ENCODE data around the gene OBSL1.

Gene OBSL1

DNA sequence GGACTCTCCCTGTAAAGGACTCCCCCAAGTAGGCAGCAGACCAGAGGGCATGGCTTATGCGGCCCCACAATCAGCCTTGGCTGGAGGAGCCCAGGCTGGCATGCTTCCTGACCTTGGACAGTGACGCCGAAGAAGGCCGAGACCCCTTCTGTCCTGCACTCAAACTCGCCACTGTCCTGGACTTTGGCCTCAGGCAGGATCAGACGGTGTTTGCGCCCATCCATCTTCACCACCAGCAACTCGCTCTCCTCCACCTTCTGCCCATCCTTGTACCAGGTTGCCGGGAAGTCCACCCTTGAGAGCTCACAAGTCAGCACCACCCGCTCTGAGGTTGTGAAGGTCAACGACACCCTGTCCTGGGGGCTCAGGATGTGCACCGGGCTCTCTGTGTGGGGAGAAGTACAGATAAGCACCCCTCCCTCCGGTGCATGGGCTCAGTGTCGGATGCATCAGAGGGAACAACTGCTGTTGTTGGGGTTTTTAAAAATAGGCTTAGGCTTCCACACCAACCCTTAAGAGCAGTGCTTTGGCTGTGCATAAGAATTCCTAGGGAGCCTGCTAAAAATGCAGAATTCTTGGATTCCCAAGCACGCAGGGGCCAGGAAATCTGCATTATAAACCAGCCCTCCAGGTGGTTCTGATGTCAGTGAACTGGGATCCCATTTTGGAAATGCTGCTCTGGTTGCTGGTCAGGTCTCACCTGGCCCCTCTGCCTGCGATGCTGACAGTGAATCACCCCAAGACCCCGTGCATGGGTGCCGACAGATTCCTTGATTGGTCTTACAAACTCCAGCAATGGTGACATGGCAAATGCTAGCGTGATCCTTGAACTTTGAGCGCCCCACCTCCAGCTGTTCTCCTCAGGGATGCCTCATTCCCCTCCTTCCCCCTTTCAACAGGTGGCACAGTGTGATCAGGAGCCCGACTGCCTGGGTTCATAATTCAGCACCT, 5.9 kb downstream of the OBSL1 start:
- no peak for DNase-seq

DNA sequence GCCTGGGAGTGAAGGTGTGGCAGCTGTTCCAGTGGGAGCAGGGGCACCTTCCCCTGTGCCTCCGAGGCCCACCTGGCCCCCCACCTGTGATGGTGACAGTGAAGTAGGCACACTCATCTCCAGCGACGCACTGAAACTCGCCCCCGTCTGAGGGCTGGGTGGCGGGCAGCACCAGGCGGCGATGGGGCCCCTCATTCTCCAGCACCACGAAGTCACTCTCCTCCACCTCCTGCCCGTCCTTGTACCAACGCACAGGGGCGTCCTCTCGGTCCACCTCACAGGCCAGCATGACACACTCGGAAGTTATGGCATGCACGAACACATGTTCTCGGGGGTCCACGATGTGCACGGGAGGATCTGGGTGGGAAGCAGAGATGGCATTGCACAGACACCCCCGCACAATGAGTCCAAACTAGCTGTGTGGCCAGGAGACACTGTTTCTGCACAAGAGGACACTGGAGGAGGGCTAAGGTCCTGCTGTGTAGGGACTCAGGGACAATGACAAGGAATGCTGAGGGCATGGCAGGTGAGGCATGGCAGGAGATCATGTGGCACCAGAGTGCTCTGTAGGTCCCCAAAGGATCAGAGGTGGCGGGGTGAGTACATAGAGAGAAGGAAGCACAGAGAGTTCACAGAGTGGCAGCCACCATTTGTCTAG, 7.9 kb downstream of the OBSL1 start:
- no peak for DNase-seq

DNA sequence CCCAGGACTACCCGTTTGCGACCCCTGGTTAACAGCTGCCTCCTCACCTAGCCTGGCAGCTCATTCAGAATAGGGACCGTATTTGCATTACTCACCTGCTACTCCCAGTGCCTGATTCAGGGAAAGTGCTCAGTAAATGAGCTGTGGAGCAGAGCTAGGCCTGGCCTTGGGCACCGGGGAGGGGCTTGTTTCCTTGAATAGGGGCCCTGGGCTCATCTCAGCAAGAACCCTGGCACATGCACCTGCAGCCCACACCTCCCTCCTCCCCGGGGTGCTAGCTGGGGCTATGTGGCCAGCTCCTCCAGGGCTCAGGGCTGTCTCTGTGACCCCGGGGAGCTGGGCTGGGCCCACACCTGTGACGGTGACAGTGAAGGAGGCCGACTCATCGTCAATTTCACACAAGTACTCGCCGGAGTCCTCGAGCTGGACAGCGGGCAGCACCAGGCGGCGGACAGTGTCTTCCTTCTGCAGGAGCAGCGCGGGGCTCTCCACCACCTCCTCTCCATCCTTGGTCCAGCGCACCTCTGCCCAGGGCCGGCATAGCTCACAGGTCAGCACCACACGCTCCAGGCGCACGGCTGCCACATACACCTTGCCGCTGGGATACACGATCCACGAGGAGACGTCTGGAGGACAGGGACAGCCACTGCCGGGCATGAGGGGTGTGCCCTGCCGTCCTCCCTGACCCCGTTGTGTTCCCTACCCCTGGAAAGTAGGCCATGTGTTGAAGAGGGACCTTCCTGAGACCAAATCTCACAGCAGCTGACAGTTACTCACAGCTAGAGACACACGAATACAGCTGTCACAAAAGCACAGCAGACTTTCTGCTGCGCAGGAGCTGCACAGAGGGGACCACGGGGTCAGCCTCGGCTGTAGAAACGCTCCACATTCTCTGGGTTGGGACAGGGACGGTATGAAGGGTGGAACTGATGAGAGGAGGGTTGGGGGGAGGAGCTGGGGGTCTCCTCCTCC, 9.0 kb downstream of the OBSL1 start:
- DNase-seq, result no peak

DNA sequence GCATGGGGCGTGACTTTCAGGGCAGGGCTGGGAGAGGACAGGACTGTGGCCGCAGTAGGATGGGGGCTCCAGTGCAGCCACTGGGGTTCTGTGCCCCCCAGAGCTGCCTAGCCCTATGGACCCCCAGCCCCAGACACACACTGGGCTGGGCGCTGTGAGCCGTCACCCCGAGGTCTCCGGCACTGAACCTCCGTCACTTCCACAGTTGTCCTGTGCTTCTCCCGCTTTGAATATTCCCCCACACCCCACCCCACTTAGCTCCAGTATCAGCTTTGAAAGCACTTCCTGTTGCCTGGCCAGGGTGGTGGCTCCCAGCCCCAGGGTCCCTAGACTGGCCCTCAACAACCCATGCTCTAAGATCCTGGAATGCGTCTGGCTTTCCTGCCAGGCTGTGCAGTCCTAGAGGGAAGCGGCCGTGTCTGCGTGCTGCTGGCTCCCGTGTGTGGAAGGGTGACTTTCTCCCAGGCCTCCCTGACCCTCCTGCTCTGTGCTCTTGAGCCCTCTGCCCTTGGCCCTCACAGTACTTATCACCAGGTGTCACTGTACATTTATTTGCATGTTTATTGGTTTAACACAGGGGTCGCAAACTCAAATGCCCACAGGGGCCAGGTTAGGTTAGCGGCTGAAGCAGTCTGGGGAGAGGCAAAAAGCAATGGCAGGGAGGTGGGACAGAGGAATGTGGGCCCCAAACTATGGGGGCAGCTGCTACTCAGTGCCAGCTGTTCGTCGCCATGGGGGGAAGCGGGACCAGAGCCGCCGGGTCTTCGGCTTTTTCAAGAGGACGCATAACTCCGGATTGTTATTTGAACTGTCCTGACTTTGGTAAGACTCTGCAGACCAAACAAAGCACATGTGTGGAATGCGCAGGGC, 9.9 kb downstream of the OBSL1 start:
- DNase-seq, result no peak

DNA sequence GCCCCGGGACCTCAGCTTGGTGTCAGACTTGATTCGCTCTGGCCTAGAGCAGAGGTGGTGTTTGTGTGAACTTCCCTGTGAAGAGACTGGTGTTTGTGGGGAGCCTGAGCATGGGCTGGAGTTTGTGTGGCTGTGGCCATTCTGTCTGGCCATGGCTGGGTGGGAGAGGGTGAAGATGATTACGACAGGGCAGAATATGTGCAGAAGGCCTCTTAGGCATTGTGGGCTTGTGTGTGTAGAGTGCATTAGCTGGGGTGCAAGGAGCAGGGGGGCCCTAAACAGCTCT, 10.5 kb downstream of the OBSL1 start:
- no peak for DNase-seq

DNA sequence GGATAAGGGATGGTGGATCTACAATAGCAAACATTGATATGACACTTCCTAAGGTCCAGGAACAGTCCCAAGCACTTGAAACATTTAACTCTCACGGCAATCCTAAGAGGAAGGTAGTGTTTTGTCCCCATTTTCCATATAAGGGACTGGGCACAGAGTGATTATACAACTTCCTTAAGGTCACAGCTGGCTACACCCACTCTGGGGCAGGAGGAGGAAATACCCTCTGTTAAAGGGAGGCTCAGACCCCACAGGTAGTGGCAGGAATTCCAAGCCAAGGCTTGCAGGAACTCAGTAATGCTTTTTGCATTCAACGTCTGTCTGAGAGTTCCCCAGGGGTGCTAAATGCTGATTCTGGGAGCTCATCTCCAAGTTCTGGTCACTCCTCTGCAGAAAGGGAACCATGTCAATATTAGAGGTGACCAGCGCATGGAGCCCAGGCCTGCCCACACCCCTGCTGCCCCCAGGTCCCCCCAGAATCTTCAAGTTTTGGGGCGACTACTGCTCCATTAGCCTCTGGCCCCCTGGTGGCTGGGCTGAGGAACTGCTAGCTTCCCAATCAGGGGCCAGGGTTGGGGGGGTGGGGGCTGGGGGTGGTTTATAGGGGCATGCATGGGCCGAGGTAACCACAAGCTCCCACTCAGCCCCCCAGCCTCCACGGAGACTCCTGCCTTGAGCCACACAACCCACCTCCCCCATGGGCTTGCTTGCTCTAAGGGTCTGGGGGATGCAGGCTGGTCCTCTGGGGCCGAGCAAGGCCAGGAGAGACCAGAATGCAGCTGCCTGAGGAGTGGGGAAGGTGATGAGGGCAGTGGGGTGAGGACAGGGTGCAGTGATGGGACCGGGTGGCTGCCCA, 11.1 kb downstream of the OBSL1 start:
- no peak for DNase-seq

DNA sequence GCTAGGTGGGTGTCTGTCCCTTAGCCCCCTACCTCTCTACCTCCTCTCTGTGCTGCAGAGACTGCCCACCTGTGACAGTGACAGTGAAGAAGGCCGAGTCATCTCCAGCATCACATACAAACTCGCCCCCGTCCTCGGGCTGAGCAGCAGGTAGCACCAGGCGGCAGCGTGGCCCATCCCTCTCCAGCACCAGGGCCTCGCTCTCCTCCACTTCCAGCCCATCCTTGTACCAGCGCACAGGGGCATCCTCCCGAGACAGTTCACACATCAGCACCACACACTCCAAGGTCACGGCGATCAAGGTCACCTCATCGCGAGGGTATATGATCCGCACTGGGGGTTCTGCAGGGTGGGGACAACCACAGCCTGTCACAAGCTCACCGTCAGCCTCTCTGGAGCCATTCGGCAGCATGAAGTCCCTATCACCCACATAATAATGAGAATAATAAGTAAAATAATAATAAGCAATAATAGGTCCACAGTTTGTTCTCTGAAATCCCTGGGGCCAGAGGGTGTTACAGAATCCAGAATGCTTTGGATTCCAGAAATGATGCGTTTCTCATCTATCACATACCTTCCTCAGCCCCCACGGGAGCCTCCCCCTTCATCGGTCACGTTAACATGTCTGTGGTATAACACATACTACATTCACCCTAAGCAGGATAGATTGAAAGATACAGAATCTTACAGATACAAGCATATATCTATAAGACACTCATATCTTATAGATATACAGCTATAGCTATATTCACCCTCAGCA, 12.0 kb downstream of the OBSL1 start:
- no peak for DNase-seq

DNA sequence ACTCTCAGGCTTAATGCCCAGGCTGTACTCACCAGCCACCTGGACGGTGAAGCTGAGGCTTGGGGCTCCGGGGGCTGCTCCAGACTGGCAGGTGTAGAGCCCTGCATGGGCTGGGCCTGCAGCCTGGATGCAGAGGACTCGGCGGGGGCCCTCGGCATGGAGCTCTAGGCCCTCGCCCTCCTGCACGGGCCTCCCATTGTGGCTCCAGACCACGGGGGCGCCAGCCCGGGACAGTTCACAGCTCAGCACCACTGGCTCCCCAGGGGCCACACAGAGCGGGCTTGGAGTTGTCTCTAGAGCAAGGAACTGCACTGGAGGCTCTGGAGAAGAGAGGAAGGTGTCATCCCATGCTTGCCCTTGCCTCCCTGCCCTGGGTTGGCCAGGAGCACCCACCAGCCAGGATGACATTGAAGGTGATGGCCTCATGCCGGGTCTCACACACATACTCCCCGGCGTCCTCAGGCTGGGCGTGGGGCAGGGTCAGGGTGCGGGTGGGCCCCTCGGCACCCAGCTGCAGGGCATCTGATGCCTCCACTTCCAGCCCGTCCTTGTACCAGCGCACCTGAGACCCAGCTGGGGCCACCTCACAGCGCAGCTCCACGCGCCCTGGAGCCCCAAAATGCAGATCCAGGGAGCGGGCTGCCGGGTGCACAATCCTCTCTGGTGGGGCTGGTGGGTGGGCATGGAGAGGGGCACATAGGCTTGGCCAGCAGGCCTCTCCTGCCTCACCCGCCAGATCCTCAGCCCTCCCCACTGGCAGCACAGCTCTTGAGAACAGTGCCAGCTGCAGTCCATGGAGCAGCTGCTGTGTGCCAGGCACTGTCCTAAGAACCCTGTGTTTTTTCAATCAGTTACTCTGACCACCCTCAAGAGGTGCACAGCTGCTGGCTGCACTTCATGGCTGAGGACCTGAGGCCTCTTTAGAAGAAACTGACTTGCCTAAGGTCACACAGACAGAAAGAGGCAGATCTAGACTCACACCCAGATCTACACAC, 13.3 kb downstream of the OBSL1 start:
- no peak for DNase-seq

DNA sequence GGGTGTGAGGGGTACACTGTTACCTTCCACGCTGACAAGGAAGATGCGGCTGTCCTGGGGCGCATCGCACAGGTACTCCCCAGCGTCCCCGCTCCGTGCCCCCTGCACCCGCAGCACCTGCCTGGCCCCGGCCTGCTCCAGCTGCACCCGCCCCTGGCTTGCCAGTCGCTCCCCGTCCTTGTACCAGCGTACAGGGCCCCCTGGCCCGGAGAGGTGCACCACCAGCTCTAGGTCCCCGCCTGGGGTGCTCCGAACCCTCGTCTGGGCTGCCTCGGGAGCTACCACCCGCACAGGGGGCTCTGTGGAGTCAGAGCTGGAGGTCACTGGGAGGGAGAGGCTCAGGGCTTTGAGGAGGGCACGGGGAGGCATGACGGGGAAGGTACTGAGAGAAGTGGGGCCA, 14.0 kb downstream of the OBSL1 start:
- no peak for DNase-seq

DNA sequence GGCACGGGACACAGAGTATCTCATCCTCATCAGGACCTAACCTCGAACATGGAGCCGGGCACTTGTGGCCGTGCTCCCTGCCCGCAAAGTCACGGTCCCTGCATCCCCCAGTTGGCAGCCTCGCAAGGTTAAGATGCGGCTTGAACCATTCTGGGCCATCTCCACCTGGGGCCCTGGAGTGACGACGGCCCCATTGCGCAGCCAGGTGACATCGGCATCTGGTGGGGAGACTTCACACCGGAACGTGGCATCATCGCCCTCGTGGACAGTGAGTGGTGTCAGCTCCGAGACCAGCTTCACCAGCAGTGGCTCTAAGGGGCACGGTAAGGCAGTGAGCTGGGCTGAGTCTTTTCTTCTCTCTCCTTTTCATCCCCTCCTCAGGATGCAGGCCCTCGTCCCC, 14.9 kb downstream of the OBSL1 start:
- DNase-seq, result no peak

DNA sequence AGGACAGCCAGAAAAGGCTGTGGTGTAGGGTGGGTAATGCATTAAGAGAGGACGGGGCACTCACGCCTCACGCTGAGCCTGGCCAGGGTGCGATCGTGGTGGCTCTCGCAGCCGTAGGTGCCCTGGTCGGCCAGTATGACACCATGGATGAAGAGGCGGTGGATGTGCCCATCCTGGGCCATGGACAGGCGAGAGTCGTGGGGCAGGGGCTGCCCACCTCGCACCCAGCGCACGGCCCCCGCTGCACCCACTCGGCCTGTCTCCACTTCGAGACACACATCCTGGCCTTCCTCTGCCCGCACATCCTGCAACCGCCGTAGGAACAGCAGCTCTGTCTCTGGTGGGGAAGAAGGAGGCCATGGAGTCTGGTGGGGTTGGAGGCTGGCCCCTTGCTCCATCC, 15.4 kb downstream of the OBSL1 start:
- DNase-seq, result no peak

DNA sequence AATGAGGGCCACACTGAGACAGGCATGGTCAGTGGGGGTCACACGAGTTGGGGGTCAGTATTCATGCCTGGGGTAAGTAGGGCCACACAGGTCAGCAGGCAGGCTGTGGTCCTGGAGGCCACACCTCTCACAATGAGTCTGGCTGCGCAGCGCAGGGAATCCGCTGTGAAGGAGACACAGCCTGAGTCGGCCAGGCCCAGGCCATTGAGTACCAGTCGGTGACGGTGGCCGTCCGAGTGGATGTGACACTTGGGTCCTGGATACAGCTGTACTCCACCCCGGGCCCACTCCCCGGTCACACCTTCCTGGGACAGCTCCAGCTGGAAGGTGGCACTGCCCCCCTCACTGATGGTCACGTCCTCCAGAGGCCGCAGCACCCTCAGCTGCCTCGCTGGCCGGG, 17.0 kb downstream of the OBSL1 start:
- no peak for DNase-seq

DNA sequence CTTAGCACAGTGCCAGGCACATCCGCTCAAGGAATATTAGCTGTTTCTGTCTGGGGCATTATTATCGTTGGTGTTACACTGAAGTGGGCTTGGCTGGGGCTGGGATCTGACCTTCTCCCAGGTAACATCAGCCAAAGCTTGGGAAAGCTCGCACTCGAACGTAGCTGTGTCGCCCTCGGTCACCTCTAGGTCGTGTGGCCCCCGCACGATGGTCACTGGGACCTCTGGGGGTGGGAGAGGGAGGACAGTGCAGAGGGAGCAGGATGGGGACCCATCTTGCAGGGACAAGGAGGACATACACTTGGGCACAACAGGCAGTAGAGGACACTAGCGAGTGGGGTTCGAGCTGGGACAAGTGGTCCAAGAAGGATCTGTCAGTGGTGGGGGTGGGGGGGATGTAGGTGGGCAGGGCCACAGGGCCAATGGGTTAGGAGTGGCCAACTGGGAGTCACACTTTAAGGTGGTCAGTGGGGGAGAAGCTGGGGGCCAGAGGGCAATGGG, 17.8 kb downstream of the OBSL1 start:
- DNase-seq, result no peak

DNA sequence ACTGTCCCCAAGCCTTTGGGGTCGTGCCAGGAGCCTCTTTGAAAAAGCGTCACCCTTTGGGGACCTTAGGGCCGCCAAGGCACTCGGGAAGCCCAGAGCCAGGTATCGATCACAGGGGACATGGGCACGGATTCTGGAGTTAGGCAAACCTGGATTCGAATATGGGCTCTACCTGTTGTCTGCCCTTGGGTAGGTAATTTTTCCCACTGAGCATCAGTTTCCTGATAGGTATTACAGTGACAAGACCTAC, 18.2 kb downstream of the OBSL1 start:
- DNase-seq, result no peak

DNA sequence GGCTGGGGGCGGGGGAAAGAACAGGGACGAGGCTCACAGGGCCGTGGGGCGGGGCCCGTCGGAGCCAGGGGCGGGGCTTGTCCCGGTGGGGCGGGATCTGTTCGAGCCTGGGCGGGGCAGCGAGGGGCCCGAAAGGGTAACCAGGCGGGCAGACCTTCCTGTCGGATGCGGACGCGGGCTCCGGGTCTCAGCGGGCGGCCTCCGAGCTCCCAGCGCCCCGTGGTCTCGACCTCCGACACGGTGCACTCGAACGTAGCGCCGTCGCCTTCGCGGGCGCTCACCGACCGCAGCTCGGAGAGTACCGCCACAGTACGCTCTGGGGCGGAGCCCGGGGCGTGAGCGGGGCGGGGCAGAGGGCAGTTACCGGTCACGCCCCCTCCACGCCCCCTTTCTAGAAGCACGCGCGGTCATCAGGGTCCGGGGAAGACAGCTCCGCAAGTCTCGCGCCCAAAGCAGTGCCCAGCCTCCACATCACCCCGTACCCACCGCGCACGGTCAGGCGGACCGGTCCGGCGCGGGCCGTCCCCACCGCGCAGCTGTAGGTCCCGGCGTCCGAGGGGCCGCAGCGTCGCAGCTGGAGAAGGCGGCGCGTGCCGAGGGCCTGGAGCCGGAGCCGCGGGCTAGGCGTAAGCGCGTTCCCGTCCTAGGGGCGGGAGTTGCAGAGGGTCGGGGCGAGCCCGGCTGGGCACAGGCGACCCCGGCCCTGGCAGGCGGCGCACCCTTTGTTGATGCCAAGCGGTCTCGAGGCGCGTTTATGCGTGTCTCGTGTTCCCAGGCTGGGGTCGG, 18.8 kb downstream of the OBSL1 start:
- DNase-seq, result no peak

DNA sequence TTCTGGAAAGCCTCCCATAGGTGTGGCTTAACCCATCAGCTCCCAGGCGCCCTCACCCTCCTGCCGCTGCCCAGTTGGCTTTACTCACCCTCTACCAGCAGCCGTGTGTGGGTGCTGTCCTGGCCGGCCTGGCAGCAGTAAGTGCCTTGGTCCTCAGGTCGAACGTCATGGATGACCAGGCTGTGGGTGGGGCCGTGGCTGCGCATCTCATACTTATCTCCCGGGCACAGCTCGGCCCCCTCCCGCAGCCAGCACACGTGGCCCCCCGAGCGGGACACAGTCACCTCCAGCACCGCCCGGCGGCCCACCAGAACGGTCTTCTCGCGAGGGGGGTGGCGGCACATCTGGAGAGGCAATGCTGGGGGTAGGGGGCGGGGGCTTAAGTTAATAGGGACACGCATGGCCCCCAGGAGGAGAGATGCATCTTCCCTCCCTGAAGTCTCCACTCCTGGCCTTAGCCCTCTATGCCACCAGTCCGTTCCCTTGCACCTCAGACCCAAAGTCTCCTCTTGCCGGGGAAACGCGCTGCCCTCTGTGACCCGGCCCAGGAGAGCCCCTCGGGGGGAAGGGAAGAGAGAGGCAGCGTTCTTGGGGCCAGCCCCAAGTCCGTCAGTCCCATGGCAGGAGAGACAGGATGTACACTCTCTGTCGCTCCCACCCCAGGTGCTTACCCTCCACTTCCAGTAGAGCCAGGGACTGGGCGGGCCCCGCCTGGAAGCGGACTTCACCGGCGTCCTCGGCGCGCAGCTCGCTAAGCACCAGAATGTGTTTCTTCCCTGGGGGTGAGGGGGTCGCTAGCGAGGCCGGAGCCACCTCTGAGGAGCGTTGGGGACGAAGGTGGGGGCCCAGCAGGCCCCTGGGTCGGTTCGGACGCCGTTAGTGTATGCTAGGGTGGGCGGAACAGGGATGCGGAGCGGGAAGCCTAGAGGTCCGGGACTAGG, 19.6 kb downstream of the OBSL1 start:
- DNase-seq, result no peak

DNA sequence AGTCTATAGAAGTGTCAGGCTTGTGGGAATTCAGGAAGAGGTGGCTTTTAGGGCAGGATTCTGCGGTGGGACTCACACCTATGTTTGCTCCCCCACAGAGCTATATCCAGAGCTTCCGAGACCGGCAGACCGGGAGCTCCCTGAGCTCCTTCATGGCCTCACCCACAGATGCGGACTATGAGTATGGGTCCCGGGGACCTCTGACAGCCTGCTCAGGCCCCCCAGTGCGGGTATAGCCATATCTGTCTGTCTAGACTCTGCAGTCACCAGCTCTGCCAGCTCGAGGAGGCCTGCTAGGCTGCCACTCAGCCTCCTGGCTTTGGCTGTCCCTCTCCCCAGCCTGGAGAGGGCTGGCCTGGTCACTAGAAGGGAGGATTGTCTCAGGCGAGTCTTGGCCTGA, 21.7 kb downstream of the OBSL1 start:
- DNase-seq, result no peak

Data from NK-92 treated with Interleukin-12 subunit alpha and Interleukin-12 subunit beta, amount 100 ng/mL, for 24 hours (cell line).